KMS-11 (cell line): Measurements from ENCODE around the gene PRDM10.
A peak's percentile ranks its signal among the peaks of the same experiment; 100 is the strongest.

Experiments
- H2AFZ ChIP-seq: fragments of 200-600 bp; sonication (generic); 2 replicates; pipeline ENCODE4 v1.6.1; 2016; ENCODE audit warnings: antibody characterized with exemption, mixed run types, low read depth
- H3K27ac ChIP-seq: fragments of 200-600 bp; sonication (generic); 2 replicates; pipeline ENCODE4 v1.6.1; 2016; ENCODE audit warnings: mild to moderate bottlenecking, mixed run types
- H3K27me3 ChIP-seq: fragments of 200-600 bp; sonication (generic); 2 replicates; pipeline ENCODE4 v1.6.1; 2017; ENCODE audit warnings: mild to moderate bottlenecking, low read depth, mixed run types, moderate library complexity; ENCODE audit not compliant: insufficient read depth
- H3K36me3 ChIP-seq: fragments of 200-600 bp; sonication (generic); 2 replicates; pipeline ENCODE4 v1.6.1; 2017; ENCODE audit warnings: mild to moderate bottlenecking, mixed run types; ENCODE audit not compliant: insufficient read depth
- H3K4me1 ChIP-seq: fragments of 200-600 bp; sonication (generic); 2 replicates; pipeline ENCODE4 v1.6.1; 2016; ENCODE audit warnings: mild to moderate bottlenecking, low read depth, mixed run types; ENCODE audit not compliant: poor library complexity, severe bottlenecking
- H3K4me2 ChIP-seq: fragments of 200-600 bp; sonication (generic); 2 replicates; pipeline ENCODE4 v1.7.0; 2016; ENCODE audit warnings: mild to moderate bottlenecking, mixed run types
- H3K4me3 ChIP-seq: fragments of 200-600 bp; sonication (generic); IDR thresholded peaks from 2 replicates; pipeline ENCODE4 v1.6.1; 2017; ENCODE audit warnings: low read depth, low read length, mixed read lengths; ENCODE audit not compliant: insufficient read depth
- H3K79me2 ChIP-seq: fragments of 200-600 bp; sonication (generic); 2 replicates; pipeline ENCODE4 v1.6.1; 2016; ENCODE audit warnings: low read depth, mixed run types; ENCODE audit not compliant: insufficient read depth
- H3K9ac ChIP-seq: fragments of 200-600 bp; sonication (generic); 2 replicates; pipeline ENCODE4 v1.6.1; 2016; ENCODE audit warnings: mild to moderate bottlenecking, mixed run types
- H4K20me1 ChIP-seq: fragments of 200-600 bp; sonication (generic); 2 replicates; pipeline ENCODE4 v1.6.1; 2016; ENCODE audit warnings: mild to moderate bottlenecking, mixed run types; ENCODE audit not compliant: insufficient read depth
- TF ChIP-seq, protein P1 (sequence below): fragments of 200-600 bp; sonication (generic); conservative IDR thresholded peaks from 2 replicates; pipeline ENCODE4 v1.6.1; 2017; ENCODE audit warnings: low read depth, mild to moderate bottlenecking, antibody characterized with exemption, low read length, moderate library complexity, mixed read lengths

Gene PRDM10

DNA sequence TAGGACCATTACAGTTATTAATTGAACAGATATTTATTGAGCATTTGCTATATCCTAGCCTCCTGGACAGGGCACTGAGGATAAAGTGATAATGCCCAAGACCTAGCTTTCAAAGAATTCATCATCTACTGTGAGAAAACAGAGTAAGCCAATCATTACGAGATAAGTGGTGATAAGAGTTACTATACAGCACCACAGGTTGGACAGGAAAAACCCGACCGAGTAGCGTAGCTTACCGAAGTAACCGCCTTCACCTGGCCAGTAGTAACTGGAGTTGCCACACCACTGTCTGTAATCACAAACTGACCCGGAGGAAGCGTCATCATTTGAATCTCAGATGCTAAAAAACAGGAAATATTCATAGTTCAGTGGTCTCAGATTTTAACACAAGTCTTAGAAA lies 97.2 kb downstream of the PRDM10 start:
- Histone ChIP-seq H2AFZ (no peak overlapping the region), H3K9ac (no peak overlapping the region), H3K27ac (no peak overlapping the region), H3K4me2 (no peak overlapping the region), H3K36me3 (no peaks in the 10 kb centered on the region), H3K4me3 (no peak overlapping the region), H4K20me1 (no peaks in the 10 kb centered on the region), H3K27me3 (no peaks in the 10 kb centered on the region), H3K79me2 (no peaks in the 10 kb centered on the region), H3K4me1 (no peaks in the 10 kb centered on the region)
- TF ChIP-seq, protein P1, sequence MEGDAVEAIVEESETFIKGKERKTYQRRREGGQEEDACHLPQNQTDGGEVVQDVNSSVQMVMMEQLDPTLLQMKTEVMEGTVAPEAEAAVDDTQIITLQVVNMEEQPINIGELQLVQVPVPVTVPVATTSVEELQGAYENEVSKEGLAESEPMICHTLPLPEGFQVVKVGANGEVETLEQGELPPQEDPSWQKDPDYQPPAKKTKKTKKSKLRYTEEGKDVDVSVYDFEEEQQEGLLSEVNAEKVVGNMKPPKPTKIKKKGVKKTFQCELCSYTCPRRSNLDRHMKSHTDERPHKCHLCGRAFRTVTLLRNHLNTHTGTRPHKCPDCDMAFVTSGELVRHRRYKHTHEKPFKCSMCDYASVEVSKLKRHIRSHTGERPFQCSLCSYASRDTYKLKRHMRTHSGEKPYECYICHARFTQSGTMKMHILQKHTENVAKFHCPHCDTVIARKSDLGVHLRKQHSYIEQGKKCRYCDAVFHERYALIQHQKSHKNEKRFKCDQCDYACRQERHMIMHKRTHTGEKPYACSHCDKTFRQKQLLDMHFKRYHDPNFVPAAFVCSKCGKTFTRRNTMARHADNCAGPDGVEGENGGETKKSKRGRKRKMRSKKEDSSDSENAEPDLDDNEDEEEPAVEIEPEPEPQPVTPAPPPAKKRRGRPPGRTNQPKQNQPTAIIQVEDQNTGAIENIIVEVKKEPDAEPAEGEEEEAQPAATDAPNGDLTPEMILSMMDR, result no peak

DNA sequence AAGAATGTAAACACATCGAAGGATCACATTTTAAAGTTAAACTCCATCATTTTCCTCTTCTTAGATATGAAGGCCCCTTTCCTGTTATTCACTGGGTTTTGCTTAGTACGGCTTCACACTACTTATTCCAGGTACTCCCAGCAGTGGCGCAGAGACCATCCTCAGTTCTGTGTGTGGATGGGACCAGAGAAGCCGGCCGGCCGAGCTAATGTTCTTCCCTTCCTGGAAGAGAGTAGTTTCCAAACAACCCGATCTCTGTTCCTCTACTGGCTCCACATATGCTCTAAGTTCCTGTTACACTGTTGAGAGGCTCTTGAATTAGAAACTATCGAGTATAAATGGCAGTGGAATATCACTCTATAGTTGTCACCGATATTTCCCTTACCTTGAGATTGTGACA lies 106.6 kb downstream of the PRDM10 start:
- Histone ChIP-seq H4K20me1 (no peaks in the 10 kb centered on the region), H3K79me2 (peaks cover 13% of the 10 kb centered on the region; the same call in 1 of the 2 replicates), H3K27me3 (no peaks in the 10 kb centered on the region), H3K4me1 (peaks cover 16% of the 10 kb centered on the region), H2AFZ (peak overlapping the region; percentile 91), H3K4me2 (peak overlapping the region; percentile 67), H3K9ac (no peak overlapping the region; the same call in 1 of the 2 replicates), H3K36me3 (no peaks in the 10 kb centered on the region), H3K27ac (no peak overlapping the region), H3K4me3 (no peak overlapping the region)
- TF ChIP-seq, protein P1, result no peak

DNA sequence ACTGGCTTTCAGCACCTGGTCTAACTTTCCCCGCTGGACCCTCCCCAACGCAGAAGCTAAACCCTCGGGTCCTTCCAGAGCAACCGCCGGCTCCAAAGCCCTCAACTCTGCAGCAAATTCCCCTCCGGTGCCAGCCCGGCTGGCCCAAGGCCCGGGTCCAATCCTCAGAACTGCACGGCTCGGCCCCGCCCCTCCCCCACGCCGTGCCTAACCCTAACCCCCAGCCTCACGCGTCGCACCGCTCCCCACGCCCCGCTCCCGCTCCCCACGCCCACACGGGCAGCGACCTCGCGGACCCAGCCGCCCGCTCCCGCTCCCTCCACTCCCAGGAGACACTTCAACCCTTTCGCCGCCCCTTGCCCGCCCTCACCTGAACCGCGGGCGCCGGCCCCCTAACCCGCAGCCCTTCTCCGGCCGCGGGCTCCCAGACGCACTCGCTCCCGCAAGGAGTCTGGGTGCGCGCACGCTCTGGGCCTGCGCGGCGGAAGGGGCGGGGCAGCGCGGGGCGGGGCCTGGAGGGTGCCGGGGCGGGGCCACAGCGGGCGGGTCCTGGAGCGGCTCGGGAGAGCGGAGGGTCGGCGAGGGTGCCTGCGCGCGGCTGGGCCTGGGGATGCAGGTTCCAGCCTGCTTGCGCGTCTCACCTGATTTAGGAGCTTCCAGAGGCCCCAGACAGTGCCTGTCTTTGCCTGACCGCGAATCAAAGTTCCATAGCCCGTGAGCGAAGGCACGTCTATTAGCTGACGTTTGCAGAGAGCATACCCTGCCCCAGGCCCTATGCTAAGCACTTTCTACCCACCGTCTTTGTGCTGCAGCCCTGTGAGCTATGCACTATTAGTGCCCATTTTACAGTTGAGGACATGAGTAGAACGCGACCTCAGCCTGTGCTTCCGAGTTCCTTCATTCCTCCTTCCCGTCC lies 107.3 kb downstream of the PRDM10 start, which contains the start of gene NFRKB:
NFRKB (minus strand) TSS at position 453 of the 916 bp plus-strand sequence. CDS start 2,729 bp downstream, outside the sequence.
- no peaks in the 10 kb centered on the region for H4K20me1 ChIP-seq
- no peak within 1 kb of the TSS for H3K27ac ChIP-seq
- no peaks in the 10 kb centered on the region for H3K27me3 ChIP-seq
- H3K4me2 ChIP-seq, result peak within 1 kb of the TSS; percentile 80
- H3K79me2 ChIP-seq, result peaks cover 13% of the 10 kb centered on the region; the same call in 1 of the 2 replicates
- no peak within 1 kb of the TSS for H3K4me3 ChIP-seq
- peak within 1 kb of the TSS; percentile 44; the same call in 1 of the 2 replicates for H3K9ac ChIP-seq
- TF ChIP-seq, protein P1, result no peak
- no peaks in the 10 kb centered on the region for H3K36me3 ChIP-seq
- H3K4me1 ChIP-seq, result peaks cover 16% of the 10 kb centered on the region
- H2AFZ ChIP-seq, result peak within 1 kb of the TSS; percentile 91

DNA sequence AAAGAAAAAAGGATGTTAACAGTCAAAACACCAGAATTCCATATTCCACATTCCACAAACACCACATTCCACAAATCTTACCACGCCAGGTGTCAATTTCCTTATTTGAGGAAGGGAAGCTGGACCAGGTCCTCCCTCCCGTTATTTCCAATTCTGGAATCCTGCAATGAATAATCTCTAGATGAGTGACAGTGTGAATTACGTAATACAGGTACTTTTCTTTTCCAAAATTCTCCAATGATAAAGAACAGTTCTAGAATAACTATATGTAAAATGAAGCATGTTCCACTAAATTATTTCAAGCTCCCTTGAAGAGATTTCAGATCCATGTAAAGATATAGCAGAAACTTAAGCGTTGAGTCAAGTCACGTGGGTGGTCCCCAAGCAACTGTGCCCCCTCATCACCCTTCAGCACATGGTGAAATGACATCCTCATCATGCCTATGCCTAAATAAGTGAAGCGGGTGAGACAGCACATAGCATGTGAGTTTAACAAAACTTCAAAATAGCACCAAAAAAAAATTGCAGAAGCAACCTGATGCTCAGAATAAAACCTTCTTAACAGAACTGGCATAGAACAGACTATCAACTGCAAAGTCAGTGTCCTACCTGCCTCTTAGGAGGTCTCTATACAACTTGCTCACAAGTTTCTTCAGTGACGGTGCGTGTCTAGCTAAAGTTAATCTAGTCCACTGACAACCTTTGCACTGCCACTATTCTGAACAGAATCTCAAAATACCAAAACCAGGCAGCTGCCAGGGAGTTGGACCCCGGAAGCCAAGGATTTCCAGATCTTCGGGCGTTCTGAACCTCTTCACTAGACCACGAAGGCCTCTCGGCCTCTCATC lies 108.1 kb downstream of the PRDM10 start:
- TF ChIP-seq, protein P1, result no peak
- Histone ChIP-seq H3K27me3 (no peaks in the 10 kb centered on the region), H3K27ac (no peak overlapping the region), H3K9ac (peak overlapping the region; percentile 44; the same call in 1 of the 2 replicates), H4K20me1 (no peaks in the 10 kb centered on the region), H2AFZ (peak overlapping the region; percentile 91; the same call in 1 of the 2 replicates), H3K4me1 (peaks cover 16% of the 10 kb centered on the region), H3K4me2 (peak overlapping the region; percentile 80), H3K4me3 (no peak overlapping the region), H3K79me2 (peaks cover 13% of the 10 kb centered on the region; the same call in 1 of the 2 replicates), H3K36me3 (no peaks in the 10 kb centered on the region)
